ENCODE data around the gene NACA2. TPM values are rescaled to one million over a fixed set of nuclear protein-coding genes. Genes with fewer than 3 reads are reported as not detected.

NACA2 gene
- total and polyA plus RNA-seq, 11 donors, result 0.11 TPM; not detected in 10

DNA sequence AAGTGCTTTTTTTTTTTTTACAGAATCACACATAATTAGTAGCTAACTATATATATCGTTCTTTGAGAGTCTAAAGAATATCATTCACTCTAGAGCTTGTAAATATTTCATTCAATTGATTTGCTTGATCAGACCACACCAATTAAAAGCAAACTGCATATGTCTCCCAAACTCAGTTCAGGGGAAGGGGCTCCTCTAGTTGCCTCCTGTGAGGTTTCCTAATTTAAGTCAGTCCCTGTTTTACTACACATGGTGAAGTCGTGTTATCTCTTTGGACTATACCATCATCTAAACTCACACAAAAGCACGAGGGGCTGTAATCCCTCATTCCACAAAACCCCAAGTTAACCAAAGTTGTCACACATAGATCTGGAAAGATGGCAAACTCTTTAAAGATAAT is 11.7 kb downstream of the NACA2 start:
- ATAC-seq (no peak), DNase-seq (no peak)
- Histone ChIP-seq H3K4me3 (no peak overlapping the region), H3K9me3 (no peaks in the 10 kb centered on the region), H3K27ac (no peak overlapping the region), H3K4me1 (no peaks in the 10 kb centered on the region), H3K36me3 (no peaks in the 10 kb centered on the region), H3K27me3 (peaks cover 0 to 31% (median 9%) of the 10 kb centered on the region in 9 donors)
- TF ChIP-seq, protein P1, sequence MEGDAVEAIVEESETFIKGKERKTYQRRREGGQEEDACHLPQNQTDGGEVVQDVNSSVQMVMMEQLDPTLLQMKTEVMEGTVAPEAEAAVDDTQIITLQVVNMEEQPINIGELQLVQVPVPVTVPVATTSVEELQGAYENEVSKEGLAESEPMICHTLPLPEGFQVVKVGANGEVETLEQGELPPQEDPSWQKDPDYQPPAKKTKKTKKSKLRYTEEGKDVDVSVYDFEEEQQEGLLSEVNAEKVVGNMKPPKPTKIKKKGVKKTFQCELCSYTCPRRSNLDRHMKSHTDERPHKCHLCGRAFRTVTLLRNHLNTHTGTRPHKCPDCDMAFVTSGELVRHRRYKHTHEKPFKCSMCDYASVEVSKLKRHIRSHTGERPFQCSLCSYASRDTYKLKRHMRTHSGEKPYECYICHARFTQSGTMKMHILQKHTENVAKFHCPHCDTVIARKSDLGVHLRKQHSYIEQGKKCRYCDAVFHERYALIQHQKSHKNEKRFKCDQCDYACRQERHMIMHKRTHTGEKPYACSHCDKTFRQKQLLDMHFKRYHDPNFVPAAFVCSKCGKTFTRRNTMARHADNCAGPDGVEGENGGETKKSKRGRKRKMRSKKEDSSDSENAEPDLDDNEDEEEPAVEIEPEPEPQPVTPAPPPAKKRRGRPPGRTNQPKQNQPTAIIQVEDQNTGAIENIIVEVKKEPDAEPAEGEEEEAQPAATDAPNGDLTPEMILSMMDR (IDR thresholded peaks at IDR 0.05), result no peak
- TF ChIP-seq POLR2A (IDR thresholded peaks at IDR 0.05), result no peak
- 55 to 67% (median 64%) methylated on average over 3 of the region's 3 CpGs for WGBS, 4 donors
- intact Hi-C loops (cut with DNase I), result no loop called here

DNA sequence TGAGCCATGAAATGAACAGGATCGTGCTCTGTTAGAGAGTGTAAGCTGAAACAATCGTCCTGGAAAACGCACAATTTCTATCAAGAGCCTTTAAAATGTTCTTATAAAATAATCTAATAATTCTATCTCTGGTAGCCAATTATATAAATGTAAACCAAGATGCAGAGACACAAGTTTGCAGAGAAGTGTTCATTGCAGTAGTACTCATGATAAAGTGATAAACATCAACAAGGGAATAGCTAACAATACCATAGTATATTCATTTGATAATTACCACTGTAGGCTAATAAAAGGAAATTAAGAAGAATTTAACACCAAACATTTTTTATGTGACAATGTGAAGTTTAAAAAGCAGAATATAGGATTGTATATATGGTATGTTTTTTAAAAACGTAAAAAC is 12.4 kb downstream of the NACA2 start:
- H3K4me1 ChIP-seq, result no peaks in the 10 kb centered on the region
- DNase-seq, result no peak
- H3K27ac ChIP-seq, result no peak overlapping the region
- 85 to 89% (median 86%) methylated on average over 4 of the region's 4 CpGs for WGBS, 4 donors
- no peaks in the 10 kb centered on the region for H3K36me3 ChIP-seq
- H3K9me3 ChIP-seq, result no peaks in the 10 kb centered on the region
- no peak overlapping the region for H3K4me3 ChIP-seq
- ATAC-seq, result no peak
- intact Hi-C loops (cut with DNase I), result no loop called here
- no peak for TF ChIP-seq POLR2A (IDR thresholded peaks at IDR 0.05)
- TF ChIP-seq, protein P1 (IDR thresholded peaks at IDR 0.05), result no peak
- H3K27me3 ChIP-seq, result peaks cover 0 to 31% (median 9%) of the 10 kb centered on the region in 9 donors

DNA sequence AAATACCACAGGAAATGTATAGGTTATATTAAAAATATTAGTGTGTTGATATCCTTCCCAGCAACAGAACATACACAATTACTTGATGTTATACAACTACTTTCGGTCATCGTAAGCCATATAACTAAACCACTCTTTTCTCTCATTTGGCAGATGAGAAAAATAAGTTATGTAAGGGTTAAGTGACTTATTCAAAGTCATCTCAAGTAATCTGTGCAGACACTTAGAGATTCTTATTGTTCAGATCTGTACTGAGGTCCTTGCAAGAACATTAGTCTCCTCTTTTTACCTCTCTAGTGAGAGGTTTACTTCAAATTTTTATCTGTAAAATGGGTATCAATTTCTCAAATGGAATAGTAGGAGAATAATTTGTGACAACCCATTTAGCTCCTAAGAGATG is 15.0 kb downstream of the NACA2 start:
- WGBS, 4 donors, result 94 to 99% (median 96%) methylated on average over 2 of the region's 2 CpGs
- intact Hi-C loops (cut with DNase I), result no loop called here

DNA sequence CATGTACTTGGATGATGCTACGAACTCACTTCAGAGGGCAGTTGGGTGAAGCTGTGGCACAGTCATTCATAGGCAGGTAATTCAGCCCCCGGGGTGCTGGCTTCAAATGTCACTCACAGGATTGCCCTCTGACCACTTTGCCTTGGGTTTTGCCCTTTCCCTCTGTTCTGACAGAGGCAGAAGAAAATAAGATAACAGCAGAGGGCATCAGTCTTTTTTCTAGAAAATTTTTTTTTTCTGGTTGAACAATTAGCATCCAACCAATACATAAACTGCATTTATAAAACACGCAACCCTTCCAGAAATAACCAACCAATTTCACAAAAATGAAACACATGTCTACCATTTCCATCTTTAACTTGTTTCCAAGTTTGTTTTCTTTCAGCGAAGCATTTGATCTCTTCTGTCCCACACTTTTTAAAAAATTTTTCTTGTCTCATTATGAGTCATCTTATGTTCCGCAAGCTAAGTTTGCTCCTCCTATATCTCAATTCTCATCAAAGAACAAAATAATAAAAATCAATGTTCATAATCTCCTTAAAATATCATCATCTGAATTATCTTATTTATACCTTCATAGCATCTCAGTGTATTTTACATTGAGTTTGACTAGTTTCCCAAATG is 15.6 kb downstream of the NACA2 start:
- no peak for DNase-seq
- intact Hi-C loops (cut with DNase I), result no loop called here
- Histone ChIP-seq H3K9me3 (peaks cover 0 to 9% (median 0%) of the 10 kb centered on the region in 12 donors), H3K36me3 (no peaks in the 10 kb centered on the region), H3K27ac (no peak overlapping the region), H3K4me3 (no peak overlapping the region), H3K27me3 (peaks cover 0 to 27% (median 9%) of the 10 kb centered on the region in 9 donors), H3K4me1 (no peaks in the 10 kb centered on the region)
- WGBS, 4 donors, result 55 to 77% (median 74%) methylated on average over 5 of the region's 5 CpGs
- no peak for ATAC-seq
- TF ChIP-seq, protein P1 (IDR thresholded peaks at IDR 0.05), result no peak
- TF ChIP-seq POLR2A (IDR thresholded peaks at IDR 0.05), result no peak

More for the DNA sequence above, 15.0 kb downstream of the NACA2 start:
- no peaks in the 10 kb centered on the region for H3K4me1 ChIP-seq
- peaks cover 0 to 5% (median 0%) of the 10 kb centered on the region in 12 donors for H3K9me3 ChIP-seq
- no peaks in the 10 kb centered on the region for H3K36me3 ChIP-seq
- H3K27ac ChIP-seq, result no peak overlapping the region
- H3K27me3 ChIP-seq, result peaks cover 0 to 27% (median 9%) of the 10 kb centered on the region in 9 donors
- no peak for DNase-seq
- TF ChIP-seq, protein P1 (IDR thresholded peaks at IDR 0.05), result no peak
- TF ChIP-seq POLR2A (IDR thresholded peaks at IDR 0.05), result no peak
- no peak overlapping the region for H3K4me3 ChIP-seq
- ATAC-seq, result no peak
